Neural cell (in vitro differentiated cells): Measurements from ENCODE around the gene EXPH5. TPM values are rescaled to one million over a fixed set of nuclear protein-coding genes. Genes with fewer than 3 reads are reported as not detected.

Experiments
- H2AFZ ChIP-seq: fragments of 200-600, 300-800 bp; sonication (generic), shearing (Covaris generic); 2 replicates; pipeline ENCODE4 v1.6.0; 2014; ENCODE audit warnings: low read depth, mild to moderate bottlenecking, antibody characterized with exemption, low read length, moderate library complexity
- H3F3A ChIP-seq: fragments of 200-600 bp; shearing (Covaris generic); 2 replicates; pipeline ENCODE4 v1.6.1; 2016; ENCODE audit warnings: mild to moderate bottlenecking, moderate library complexity, mixed read lengths, antibody characterized with exemption, low read length; ENCODE audit not compliant: insufficient read depth, poor library complexity, severe bottlenecking
- H3K27ac ChIP-seq: fragments of 200-600, 300-800 bp; sonication (generic), shearing (Covaris generic); 2 replicates; pipeline ENCODE4 v1.5.1; 2014; ENCODE audit warnings: mild to moderate bottlenecking, low read length, moderate library complexity
- H3K27me3 ChIP-seq: fragments of 300-800, 200-600 bp; sonication (generic), shearing (Covaris generic); 2 replicates; pipeline ENCODE4 v1.6.0; 2014; ENCODE audit warnings: mild to moderate bottlenecking, low read depth, low read length, moderate library complexity; ENCODE audit not compliant: insufficient read depth
- H3K36me3 ChIP-seq: fragments of 300-800, 200-600 bp; sonication (generic), shearing (Covaris generic); 2 replicates; pipeline ENCODE4 v1.5.1; 2014; ENCODE audit warnings: mild to moderate bottlenecking, antibody characterized with exemption, low read length, moderate library complexity; ENCODE audit not compliant: insufficient read depth
- H3K4me2 ChIP-seq: fragments of 300-800, 200-600 bp; sonication (generic), shearing (Covaris generic); 2 replicates; pipeline ENCODE4 v1.6.0; 2014; ENCODE audit warnings: mild to moderate bottlenecking, low read length
- H3K4me3 ChIP-seq: fragments of 300-800, 200-600 bp; sonication (generic), shearing (Covaris generic); 2 replicates; pipeline ENCODE4 v1.5.1; 2014; ENCODE audit warnings: mild to moderate bottlenecking, low read length, moderate library complexity
- H3K79me2 ChIP-seq: fragments of 200-600 bp; shearing (Covaris generic); replicated peaks from 2 replicates; pipeline ENCODE4 v1.6.0; 2014; ENCODE audit warnings: mild to moderate bottlenecking, low read length, moderate library complexity; ENCODE audit not compliant: insufficient read depth
- H3K9ac ChIP-seq: fragments of 300-800, 200-600 bp; sonication (generic), shearing (Covaris generic); 2 replicates; pipeline ENCODE4 v1.6.1; 2016; ENCODE audit warnings: mild to moderate bottlenecking, low read length, mixed read lengths
- H3K9me2 ChIP-seq: fragments of 200-600 bp; shearing (Covaris generic); 2 replicates; pipeline ENCODE4 v1.6.1; 2016; ENCODE audit warnings: mild to moderate bottlenecking, low read length, mixed read lengths; ENCODE audit not compliant: insufficient read depth
- H3K9me3 ChIP-seq: fragments of 200-600, 300-800 bp; sonication (generic), shearing (Covaris generic); 2 replicates; pipeline ENCODE4 v1.6.1; 2016; ENCODE audit warnings: mild to moderate bottlenecking, mixed run types, low read length, moderate library complexity, mixed read lengths
- H4K20me1 ChIP-seq: fragments of 200-600 bp; shearing (Covaris generic); 2 replicates; pipeline ENCODE4 v1.6.1; 2016; ENCODE audit warnings: mild to moderate bottlenecking, mixed run types; ENCODE audit not compliant: insufficient read depth
- CTCF ChIP-seq: fragments of 450-650 bp; IDR thresholded peaks from 2 replicates; pipeline ENCODE4 v1.5.1; 2014; ENCODE audit warnings: antibody characterized with exemption, mild to moderate bottlenecking, moderate library complexity; ENCODE audit not compliant: poor library complexity, severe bottlenecking
- EP300 ChIP-seq: fragments of 450-650 bp; conservative IDR thresholded peaks from 2 replicates; pipeline ENCODE4 v1.6.1; 2014; ENCODE audit warnings: antibody characterized with exemption, mild to moderate bottlenecking, moderate library complexity; ENCODE audit not compliant: poor library complexity, severe bottlenecking
- EZH2 ChIP-seq: fragments of 200-600, 300-800 bp; shearing (Covaris generic), sonication (generic); IDR thresholded peaks from 2 replicates; pipeline ENCODE4 v1.6.1; 2014; ENCODE audit warnings: antibody characterized with exemption, low read length, borderline replicate concordance, mild to moderate bottlenecking; ENCODE audit not compliant: insufficient read depth, poor library complexity, severe bottlenecking
- MXI1 ChIP-seq: fragments of 450-650 bp; conservative IDR thresholded peaks from 2 replicates; pipeline ENCODE4 v1.6.1; 2014; ENCODE audit warnings: antibody characterized with exemption, mild to moderate bottlenecking; ENCODE audit not compliant: poor library complexity, severe bottlenecking
- POLR2AphosphoS5 ChIP-seq: IDR thresholded peaks from 2 replicates; pipeline ENCODE4 v1.6.1; 2012
- RAD21 ChIP-seq: fragments of 450-650 bp; conservative IDR thresholded peaks from 2 replicates; pipeline ENCODE4 v1.6.1; 2014; ENCODE audit warnings: antibody characterized with exemption, mild to moderate bottlenecking, moderate library complexity
- REST ChIP-seq: IDR thresholded peaks from 2 replicates; pipeline ENCODE4 v1.6.1; 2012; ENCODE audit warnings: borderline replicate concordance
- SMC3 ChIP-seq: fragments of 450-650 bp; conservative IDR thresholded peaks from 2 replicates; pipeline ENCODE4 v1.6.1; 2014; ENCODE audit warnings: antibody characterized with exemption, mild to moderate bottlenecking, moderate library complexity; ENCODE audit not compliant: poor library complexity
- TAF1 ChIP-seq: IDR thresholded peaks from 2 replicates; pipeline ENCODE4 v1.6.1; 2012; ENCODE audit warnings: low read depth
- polyA plus RNA-seq: library from polyadenylated mRNA; depleted of rRNA; stranded (reverse); fragments of >200 nt; gene quantifications from 2 replicates; pipeline ENCODE4 v1.2.3, GENCODE V29; 2014

Gene EXPH5
- polyA plus RNA-seq, 1 donor from 2014 or later = not detected

GRCh38 chr11:108617055-108617454, 23.5 kb upstream of the EXPH5 start:
- H3K27ac ChIP-seq = no peak overlapping the region
- H3K36me3 ChIP-seq = no peaks in the 10 kb centered on the region
- no peaks in the 10 kb centered on the region for H4K20me1 ChIP-seq
- no peaks in the 10 kb centered on the region for H3K9me2 ChIP-seq
- no peak overlapping the region for H2AFZ ChIP-seq
- H3F3A ChIP-seq = no peaks in the 10 kb centered on the region
- H3K27me3 ChIP-seq = no peaks in the 10 kb centered on the region
- H3K9me3 ChIP-seq = no peaks in the 10 kb centered on the region
- TF ChIP-seq RAD21 (no peak), EZH2 (no peak), EP300 (no peak), TAF1 (no peak), MXI1 (no peak), POLR2AphosphoS5 (no peak), CTCF (no peak), REST (no peak), SMC3 (no peak)
- no peaks in the 10 kb centered on the region for H3K79me2 ChIP-seq
- no peak overlapping the region for H3K4me3 ChIP-seq
- no peak overlapping the region for H3K9ac ChIP-seq
- H3K4me2 ChIP-seq = no peak overlapping the region

GRCh38 chr11:108616549-108616948, 23.0 kb upstream of the EXPH5 start:
- TF ChIP-seq REST (no peak), SMC3 (no peak), RAD21 (no peak), EP300 (no peak), MXI1 (no peak), EZH2 (no peak), TAF1 (no peak), POLR2AphosphoS5 (no peak), CTCF (no peak)
- no peaks in the 10 kb centered on the region for H3K36me3 ChIP-seq
- no peaks in the 10 kb centered on the region for H3K9me3 ChIP-seq
- no peak overlapping the region for H2AFZ ChIP-seq
- no peak overlapping the region for H3K4me2 ChIP-seq
- H3K27ac ChIP-seq = no peak overlapping the region
- no peaks in the 10 kb centered on the region for H3F3A ChIP-seq
- no peaks in the 10 kb centered on the region for H3K27me3 ChIP-seq
- no peaks in the 10 kb centered on the region for H3K9me2 ChIP-seq
- no peaks in the 10 kb centered on the region for H4K20me1 ChIP-seq
- no peak overlapping the region for H3K4me3 ChIP-seq
- no peak overlapping the region for H3K9ac ChIP-seq
- H3K79me2 ChIP-seq = no peaks in the 10 kb centered on the region
